Activated T-helper 2 cell treated with anti-CD3 and anti-CD28 coated beads, Interferon-gamma antibody, Interleukin-2, Interleukin-4, amounts not matched to agents 10 μg/mL and 5 μg/mL and 100 μg/mL, durations not matched to agents 14 hours and 24 hours and 36 hours (primary cell): Measurements from ENCODE around the gene CRAMP1. TPM values are rescaled to one million over a fixed set of nuclear protein-coding genes. Genes with fewer than 3 reads are reported as not detected.
A peak's percentile ranks its signal among the peaks of the same experiment; 100 is the strongest.

Source experiments
- DNase-seq: peaks from one replicate; pipeline ENCODE4 v3.0.0; 2021; ENCODE audit warnings: low spot score
- H3K27ac Mint-ChIP-seq: one replicate; pipeline ENCODE4 v1.8.0; 2021; ENCODE audit warnings: mixed read lengths
- H3K27me3 Mint-ChIP-seq: one replicate; pipeline ENCODE4 v1.8.0; 2021; ENCODE audit warnings: low read depth, mixed read lengths
- H3K36me3 Mint-ChIP-seq: one replicate; pipeline ENCODE4 v1.8.0; 2021; ENCODE audit warnings: low read depth, mixed read lengths
- H3K4me1 Mint-ChIP-seq: one replicate; pipeline ENCODE4 v1.8.0; 2021; ENCODE audit warnings: low read depth, mixed read lengths
- H3K4me3 Mint-ChIP-seq: one replicate; pipeline ENCODE4 v1.8.0; 2021; ENCODE audit warnings: low read depth, mild to moderate bottlenecking, moderate library complexity, mixed read lengths
- H3K9me3 Mint-ChIP-seq: one replicate; pipeline ENCODE4 v1.8.0; 2021; ENCODE audit warnings: mixed read lengths
- intact Hi-C: fragments of 100-400 bp; cut with micrococcal nuclease; formaldehyde crosslinking; loops from one replicate; pipeline ENCODE4 v1.15.1; 2023
- total RNA-seq: library from RNA; stranded (reverse); gene quantifications from 2 replicates; pipeline ENCODE4 v1.2.3, GENCODE V29; 2022

The CRAMP1 gene
- total RNA-seq, 1 donor from 2014 or later: 34.3 TPM

GRCh38 chr16:1670371-1670770 is 58.2 kb downstream of the CRAMP1 start:
- Mint-ChIP-seq H3K9me3 (no peaks in the 10 kb centered on the region), H3K4me3 (no peak overlapping the region), H3K4me1 (no peaks in the 10 kb centered on the region), H3K36me3 (peaks cover 72% of the 10 kb centered on the region), H3K27me3 (no peaks in the 10 kb centered on the region), H3K27ac (no peak overlapping the region)
- intact Hi-C loops: no loop called here
- DNase-seq: no peak

DNA sequence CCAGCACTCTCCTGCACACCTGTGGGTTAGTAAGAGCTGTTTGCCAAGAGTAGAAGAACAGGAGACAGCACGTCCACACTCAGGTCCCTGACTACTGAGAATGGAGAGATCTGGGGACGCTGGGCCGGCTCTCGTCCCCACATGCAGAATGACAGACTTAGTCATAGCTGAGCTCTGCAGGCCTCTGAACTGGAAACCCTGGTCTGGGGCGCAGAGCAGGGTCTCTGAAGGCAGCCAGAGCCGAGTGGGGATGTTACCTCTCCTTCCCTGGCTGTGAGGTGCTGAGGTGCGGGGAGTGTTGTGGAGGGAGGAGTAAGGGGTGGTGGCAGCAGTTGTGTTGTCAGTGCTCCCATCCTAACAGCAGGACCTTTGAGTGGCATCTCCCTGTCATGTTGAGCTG is 58.7 kb downstream of the CRAMP1 start:
- H3K27me3 Mint-ChIP-seq: no peaks in the 10 kb centered on the region
- H3K36me3 Mint-ChIP-seq: peaks cover 77% of the 10 kb centered on the region
- no peak overlapping the region for H3K4me3 Mint-ChIP-seq
- no peaks in the 10 kb centered on the region for H3K9me3 Mint-ChIP-seq
- no peak overlapping the region for H3K27ac Mint-ChIP-seq
- no peaks in the 10 kb centered on the region for H3K4me1 Mint-ChIP-seq
- intact Hi-C loops: no loop called here
- no peak for DNase-seq

DNA sequence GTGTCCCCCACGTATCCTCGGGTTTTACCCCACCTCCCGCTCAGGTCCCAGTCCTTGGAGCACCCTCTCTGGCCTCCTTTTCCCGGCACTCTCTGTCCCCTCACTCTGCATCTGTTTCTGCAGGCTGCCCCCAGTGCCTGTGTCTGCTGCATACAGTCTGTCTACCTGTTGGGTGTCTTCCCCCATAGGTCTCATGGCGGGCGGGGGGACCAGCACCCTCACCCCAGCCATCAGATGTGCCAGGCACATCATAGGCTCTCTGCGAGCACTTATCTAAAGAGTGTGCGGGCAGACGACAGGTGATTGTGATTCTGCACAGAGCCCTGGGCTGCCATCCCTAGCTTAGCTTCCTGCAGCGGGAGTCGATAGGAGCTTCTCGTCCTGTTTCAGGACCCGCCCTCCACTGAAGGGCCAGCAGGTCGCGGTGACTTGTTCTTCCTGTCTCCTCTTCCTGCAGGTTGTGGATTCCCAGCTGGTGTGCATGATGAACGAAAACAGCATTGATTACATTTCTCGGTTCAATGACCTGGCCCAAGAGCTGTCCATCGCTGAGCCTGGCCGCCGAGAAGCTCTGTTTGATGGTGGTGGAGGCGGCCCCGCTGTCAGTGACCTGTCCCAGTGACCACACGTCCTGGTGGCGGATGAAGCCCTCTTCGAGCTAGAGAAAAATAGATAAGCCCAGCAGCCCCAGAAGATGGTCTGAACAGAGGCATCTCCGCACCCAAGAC is 61.4 kb downstream of the CRAMP1 start:
- H3K27me3 Mint-ChIP-seq: no peaks in the 10 kb centered on the region
- H3K9me3 Mint-ChIP-seq: no peaks in the 10 kb centered on the region
- no peak overlapping the region for H3K27ac Mint-ChIP-seq
- H3K4me3 Mint-ChIP-seq: no peak overlapping the region
- intact Hi-C loops: no loop called here
- no peak for DNase-seq
- H3K36me3 Mint-ChIP-seq: peaks cover 66% of the 10 kb centered on the region
- H3K4me1 Mint-ChIP-seq: peaks cover under 1% of the 10 kb centered on the region

DNA sequence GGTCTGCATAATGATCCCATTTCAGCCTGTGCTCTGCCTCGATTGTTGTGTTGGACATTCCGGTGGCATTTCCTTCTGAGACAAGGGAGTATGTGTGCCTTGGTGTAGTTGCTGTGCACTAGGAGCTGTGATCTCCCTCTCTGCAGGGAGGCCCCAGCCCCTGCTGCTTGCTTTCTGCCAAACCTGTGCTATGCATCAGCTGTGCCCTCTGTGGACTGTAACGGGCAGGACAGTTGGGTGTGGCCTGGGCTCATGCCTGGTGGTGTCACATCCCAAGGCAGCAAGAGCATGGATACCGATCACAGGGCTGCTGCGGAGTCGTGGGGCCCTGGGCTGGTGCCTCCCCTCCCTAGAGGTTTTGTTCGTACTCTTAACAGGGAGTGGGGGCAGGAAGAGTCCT is 62.1 kb downstream of the CRAMP1 start:
- peaks cover 7% of the 10 kb centered on the region for H3K4me1 Mint-ChIP-seq
- intact Hi-C loops: no loop called here
- no peak for DNase-seq
- no peaks in the 10 kb centered on the region for H3K27me3 Mint-ChIP-seq
- no peak overlapping the region for H3K27ac Mint-ChIP-seq
- H3K36me3 Mint-ChIP-seq: peaks cover 67% of the 10 kb centered on the region
- H3K9me3 Mint-ChIP-seq: no peaks in the 10 kb centered on the region
- H3K4me3 Mint-ChIP-seq: no peak overlapping the region

GRCh38 chr16:1674751-1675664 is 62.8 kb downstream of the CRAMP1 start:
- no peaks in the 10 kb centered on the region for H3K9me3 Mint-ChIP-seq
- peaks cover 8% of the 10 kb centered on the region for H3K4me1 Mint-ChIP-seq
- DNase-seq: no peak
- no peak overlapping the region for H3K4me3 Mint-ChIP-seq
- no peaks in the 10 kb centered on the region for H3K27me3 Mint-ChIP-seq
- no peak overlapping the region for H3K27ac Mint-ChIP-seq
- peaks cover 62% of the 10 kb centered on the region for H3K36me3 Mint-ChIP-seq
- intact Hi-C loops: no loop called here

GRCh38 chr16:1676661-1677060 is 64.5 kb downstream of the CRAMP1 start:
- H3K27me3 Mint-ChIP-seq: no peaks in the 10 kb centered on the region
- H3K4me3 Mint-ChIP-seq: no peak overlapping the region
- DNase-seq: no peak
- H3K9me3 Mint-ChIP-seq: no peaks in the 10 kb centered on the region
- intact Hi-C loops: no loop called here
- H3K4me1 Mint-ChIP-seq: peaks cover 20% of the 10 kb centered on the region
- no peak overlapping the region for H3K27ac Mint-ChIP-seq
- H3K36me3 Mint-ChIP-seq: peaks cover 60% of the 10 kb centered on the region

DNA sequence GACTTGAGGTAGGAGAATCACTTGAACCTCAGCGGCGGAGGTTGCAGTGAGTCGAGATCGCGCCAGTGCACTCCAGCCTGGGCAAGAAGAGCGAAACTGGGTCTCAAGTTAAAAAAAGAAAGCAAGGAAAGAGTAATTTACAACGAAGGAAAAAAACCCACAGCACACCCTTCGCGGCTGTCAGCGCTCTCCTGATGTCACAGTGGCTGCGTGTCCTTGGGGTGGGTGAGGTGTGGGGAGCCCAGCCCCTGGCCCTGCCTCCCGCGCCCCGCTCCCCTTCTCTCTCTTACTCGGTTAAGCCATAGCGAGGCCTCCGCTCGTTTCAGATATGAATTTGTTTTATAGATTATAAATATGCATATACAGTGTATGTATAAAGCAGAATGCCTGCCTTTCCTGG is 65.2 kb downstream of the CRAMP1 start:
- H3K4me3 Mint-ChIP-seq: peak overlapping the region; percentile 49
- peaks cover 54% of the 10 kb centered on the region for H3K36me3 Mint-ChIP-seq
- H3K27me3 Mint-ChIP-seq: no peaks in the 10 kb centered on the region
- no peaks in the 10 kb centered on the region for H3K9me3 Mint-ChIP-seq
- H3K27ac Mint-ChIP-seq: no peak overlapping the region
- DNase-seq: no peak
- intact Hi-C loops: no loop called here
- peaks cover 20% of the 10 kb centered on the region for H3K4me1 Mint-ChIP-seq

GRCh38 chr16:1677942-1678499 is 65.9 kb downstream of the CRAMP1 start, which contains the start of gene JPT2:
Gene JPT2 (plus strand): TSS chr16:1678279. CDS start chr16:1678313, 34 bp downstream.
- Mint-ChIP-seq H3K27ac (peak within 1 kb of the TSS; percentile 77), H3K27me3 (no peaks in the 10 kb centered on the region)
- intact Hi-C loops: loop anchor here (1.0 to 2.0 kb wide), 2 partner anchors 28 to 65 kb away; partner anchors contain the start of genes CRAMP1, IFT140 and MAPK8IP3

DNA sequence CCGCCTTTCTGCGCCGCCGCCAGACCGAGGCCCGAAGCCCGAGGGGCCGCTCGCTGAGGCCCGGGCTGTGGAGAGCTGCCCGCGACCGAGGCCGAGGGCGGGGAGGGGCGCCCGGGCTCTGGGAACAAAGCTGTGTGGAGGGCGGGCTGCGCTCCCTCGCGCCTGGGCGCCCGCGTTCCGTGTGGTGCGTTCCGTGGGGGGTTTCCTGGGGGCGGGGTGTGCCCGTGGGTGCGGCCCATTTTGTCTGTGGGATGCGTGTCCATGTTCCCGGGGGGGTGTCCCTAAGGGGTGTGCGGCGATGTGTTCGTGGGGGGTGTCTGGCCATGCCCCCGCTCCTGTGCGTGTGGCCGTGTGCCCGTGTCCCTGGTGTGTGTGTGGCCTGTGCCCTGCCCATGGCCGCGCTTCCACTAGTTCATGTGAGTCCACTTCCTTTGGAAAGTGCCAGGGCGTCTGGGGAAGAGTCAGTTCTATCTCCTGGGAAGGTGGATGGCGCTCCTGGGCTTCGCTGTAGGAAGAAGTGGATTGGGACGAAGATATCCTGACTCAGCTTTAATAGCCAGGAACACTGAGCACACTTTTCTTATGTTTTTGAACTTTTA is 66.4 kb downstream of the CRAMP1 start:
- no peaks in the 10 kb centered on the region for H3K27me3 Mint-ChIP-seq
- H3K27ac Mint-ChIP-seq: peak overlapping the region; percentile 77
- peaks cover 46% of the 10 kb centered on the region for H3K36me3 Mint-ChIP-seq
- H3K9me3 Mint-ChIP-seq: no peaks in the 10 kb centered on the region
- intact Hi-C loops: loop anchor here (1.0 to 2.0 kb wide), 2 partner anchors 28 to 66 kb away; partner anchors contain the start of genes CRAMP1, IFT140 and MAPK8IP3
- peaks cover 20% of the 10 kb centered on the region for H3K4me1 Mint-ChIP-seq
- peak overlapping the region; percentile 92 for H3K4me3 Mint-ChIP-seq
- peak; percentile 20 for DNase-seq

More at GRCh38 chr16:1677942-1678499, 65.9 kb downstream of the CRAMP1 start, which contains the start of gene JPT2:
- H3K4me1 Mint-ChIP-seq: peaks cover 20% of the 10 kb centered on the region
- DNase-seq: peak; percentile 95
- peaks cover 48% of the 10 kb centered on the region for H3K36me3 Mint-ChIP-seq
- H3K4me3 Mint-ChIP-seq: peak within 1 kb of the TSS; percentile 92
- H3K9me3 Mint-ChIP-seq: no peaks in the 10 kb centered on the region

DNA sequence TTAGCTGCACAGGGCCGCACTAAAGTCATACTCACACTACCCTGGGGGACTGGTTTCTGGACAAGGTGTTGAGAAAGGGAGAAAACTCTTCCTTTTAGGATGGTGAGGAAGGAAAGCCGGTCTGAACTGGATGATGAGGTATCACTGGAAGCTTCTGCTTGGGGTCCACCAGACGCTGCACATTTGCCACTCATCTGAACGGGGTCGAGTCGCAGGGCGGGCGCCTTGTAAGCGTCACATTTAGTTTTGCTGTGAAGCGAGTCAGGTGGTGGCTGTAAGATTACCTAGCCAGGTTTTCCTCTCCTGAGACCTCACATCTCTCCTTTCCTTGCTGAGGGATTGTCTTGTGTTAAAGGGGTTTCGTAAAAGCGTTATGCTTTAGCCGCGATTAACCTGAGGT is 68.2 kb downstream of the CRAMP1 start:
- Mint-ChIP-seq H3K27ac (no peak overlapping the region), H3K4me1 (peaks cover 20% of the 10 kb centered on the region), H3K9me3 (no peaks in the 10 kb centered on the region), H3K4me3 (peak overlapping the region; percentile 21), H3K36me3 (peaks cover 41% of the 10 kb centered on the region), H3K27me3 (no peaks in the 10 kb centered on the region)
- intact Hi-C loops: no loop called here
- DNase-seq: no peak

DNA sequence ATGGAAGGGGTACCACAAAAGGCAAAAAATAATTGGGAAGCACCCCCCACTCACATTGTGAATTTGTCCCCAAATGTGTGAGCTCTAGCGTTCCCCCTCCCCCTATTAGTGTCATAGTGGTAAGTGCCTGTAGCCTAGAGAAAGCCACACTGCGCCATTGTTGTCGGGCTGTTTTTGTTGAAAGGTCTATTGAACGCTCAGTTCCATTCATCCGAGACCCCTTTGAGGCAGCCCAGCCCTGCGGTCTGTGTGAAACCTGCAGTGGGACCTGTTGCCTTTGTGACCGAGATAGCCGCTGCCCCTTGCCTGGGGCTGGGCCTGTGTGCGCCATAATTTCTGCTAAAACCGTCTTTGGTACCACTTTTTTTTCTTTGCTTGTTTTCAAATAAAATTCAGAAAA is 68.9 kb downstream of the CRAMP1 start:
- H3K4me3 Mint-ChIP-seq: peak overlapping the region; percentile 42
- DNase-seq: no peak
- intact Hi-C loops: no loop called here
- no peak overlapping the region for H3K27ac Mint-ChIP-seq
- no peaks in the 10 kb centered on the region for H3K27me3 Mint-ChIP-seq
- no peaks in the 10 kb centered on the region for H3K9me3 Mint-ChIP-seq
- peaks cover 20% of the 10 kb centered on the region for H3K4me1 Mint-ChIP-seq
- H3K36me3 Mint-ChIP-seq: peaks cover 40% of the 10 kb centered on the region
